B cell (primary cell): ENCODE measurements around the gene RASGRP2. TPM values are rescaled to one million over a fixed set of nuclear protein-coding genes. Genes with fewer than 3 reads are reported as not detected.
A peak's percentile ranks its signal among the peaks of the same experiment; 100 is the strongest.

Experiments used
- ATAC-seq: fragments of 200-7000 bp; cut with Tn5 transposase; one replicate; pipeline ENCODE4 v1.10.0; 2021; ENCODE audit warnings: low read depth, mild to moderate bottlenecking, moderate number of reproducible peaks, moderate library complexity
- CTCF ChIA-PET: fragments of 350-600 bp; sonication (Branson Sonifier 250); formaldehyde crosslinking; loops from one replicate; lab custom pipeline; 2021; ENCODE audit warnings: antibody characterized with exemption, inconsistent platforms; lab: Charles Lee
- POLR2A ChIA-PET: fragments of 350-600 bp; sonication (Branson Sonifier 250); formaldehyde crosslinking; loops from one replicate; lab custom pipeline; 2021; ENCODE audit warnings: antibody characterized with exemption; lab: Charles Lee
- DNase-seq: peaks from one replicate; pipeline ENCODE4 v3.0.0; 2013
- H2AFZ ChIP-seq: 2 replicates; pipeline ENCODE4 v1.6.1; 2012; ENCODE audit warnings: mild to moderate bottlenecking, low read depth, low read length; ENCODE audit not compliant: insufficient read depth, poor library complexity, severe bottlenecking
- H3K27ac ChIP-seq, 2 donors: 1 replicate in 1 of 2; 2 replicates in 1 of 2; pipeline ENCODE4 v1.5.1; 2012 to 2013; ENCODE audit warnings: low read length in 2 of 2, mild to moderate bottlenecking in 2 of 2, moderate library complexity in 1 of 2
- H3K27me3 ChIP-seq, 4 experiments: fragments of 200-600 bp in 1 of 4; sonication (generic) in 1 of 4; replicated peaks in 1 of 4; 1 replicate in 2 of 4; 2 replicates in 2 of 4; pipeline versions ENCODE4 v1.6.1 to v1.7.0; 2013 to 2016; ENCODE audit warnings: low read length in 3 of 4, mild to moderate bottlenecking in 2 of 4, mixed read lengths in 1 of 4, moderate library complexity in 1 of 4; ENCODE audit not compliant: insufficient read depth in 4 of 4, control insufficient read depth in 3 of 4; ENCODE audit errors: control extremely low read depth in 1 of 4
- H3K36me3 ChIP-seq, 2 experiments: replicated peaks in 1 of 2; 1 replicate in 1 of 2; 2 replicates in 1 of 2; pipeline versions ENCODE4 v1.6.1 to v1.7.1; 2013; ENCODE audit warnings: low read length in 1 of 2; ENCODE audit not compliant: insufficient read depth in 2 of 2, control insufficient read depth in 1 of 2; ENCODE audit errors: control extremely low read depth in 1 of 2, extremely low read depth in 1 of 2
- H3K4me1 ChIP-seq, 2 donors: fragments of 200-600 bp in 1 of 2; sonication (generic) in 1 of 2; 1 replicate in 1 of 2; 2 replicates in 1 of 2; pipeline versions ENCODE4 v1.5.1 to v1.6.1; 2013 to 2017; ENCODE audit warnings: low read length in 2 of 2; ENCODE audit not compliant: control insufficient read depth in 2 of 2, insufficient read depth in 2 of 2
- H3K4me2 ChIP-seq: replicated peaks from 2 replicates; pipeline ENCODE3; 2012; ENCODE audit warnings: mild to moderate bottlenecking, low read depth, low read length; ENCODE audit not compliant: poor library complexity, severe bottlenecking
- H3K4me3 ChIP-seq, 5 experiments: fragments of 200-600 bp in 1 of 5; sonication (generic) in 1 of 5; 1 replicate in 3 of 5; 2 replicates in 2 of 5; pipeline versions ENCODE4 v1.5.1 to v1.7.0; 2011 to 2016; ENCODE audit warnings: low read length in 4 of 5, mild to moderate bottlenecking in 4 of 5, low read depth in 2 of 5, control low read depth in 1 of 5, moderate library complexity in 1 of 5; ENCODE audit not compliant: insufficient read depth in 1 of 5; ENCODE audit errors: control extremely low read depth in 1 of 5, extremely low read depth in 1 of 5
- H3K79me2 ChIP-seq: fragments of 200-600 bp; sonication (generic); one replicate; pipeline ENCODE4 v1.6.0; 2016; ENCODE audit warnings: low read length; ENCODE audit not compliant: control insufficient read depth, insufficient read depth
- H3K9ac ChIP-seq: fragments of 200-600 bp; sonication (generic); 2 replicates; pipeline ENCODE4 v1.6.1; 2017; ENCODE audit warnings: mild to moderate bottlenecking, low read length, moderate library complexity
- H3K9me3 ChIP-seq, 3 donors: one replicate each; pipeline versions ENCODE4 v1.6.1 to v1.7.1; 2013; ENCODE audit warnings: low read length in 2 of 3; ENCODE audit not compliant: control insufficient read depth in 2 of 3, insufficient read depth in 1 of 3; ENCODE audit errors: control extremely low read depth in 1 of 3
- H4K20me1 ChIP-seq: 2 replicates; pipeline ENCODE4 v1.6.0; 2012; ENCODE audit warnings: mild to moderate bottlenecking, low read length; ENCODE audit not compliant: insufficient read depth, control insufficient read depth, poor library complexity, severe bottlenecking
- H3K27ac Mint-ChIP-seq: one replicate; pipeline ENCODE4 v1.8.0; 2021; ENCODE audit warnings: mixed read lengths
- H3K27me3 Mint-ChIP-seq: one replicate; pipeline ENCODE4 v1.8.0; 2021; ENCODE audit warnings: mixed read lengths
- H3K4me1 Mint-ChIP-seq: one replicate; pipeline ENCODE4 v1.8.0; 2021; ENCODE audit warnings: mixed read lengths
- H3K4me3 Mint-ChIP-seq: one replicate; pipeline ENCODE4 v1.8.0; 2021; ENCODE audit warnings: mixed read lengths
- H3K9me3 Mint-ChIP-seq: one replicate; pipeline ENCODE4 v1.8.0; 2022; ENCODE audit warnings: mixed read lengths; ENCODE audit not compliant: insufficient read depth
- EZH2 ChIP-seq: IDR thresholded peaks from 2 replicates; pipeline ENCODE4 v1.6.1; 2012; ENCODE audit warnings: borderline replicate concordance, low read depth, mild to moderate bottlenecking, moderate library complexity, low read length; ENCODE audit not compliant: insufficient read depth, poor library complexity, severe bottlenecking
- WGBS: methylation state at CpG from one replicate; pipeline ENCODE4 v1.1.5; 2013; ENCODE audit warnings: missing lambda C conversion rate; ENCODE audit not compliant: insufficient coverage; 5-methylcytosine and 5-hydroxymethylcytosine counted together
- intact Hi-C: fragments of 100-400 bp; cut with micrococcal nuclease; formaldehyde crosslinking; loops from one replicate; pipeline ENCODE4 v1.10.0; 2022
- polyA plus RNA-seq: library from polyadenylated mRNA; depleted of rRNA; stranded (reverse); fragments of >200 nt; gene quantifications from 2 replicates; pipeline ENCODE4 v1.2.3, GENCODE V29; 2012
- total RNA-seq, 2 donors: library from RNA; stranded (reverse); fragments of 120-200 nt in 1 of 2; gene quantifications; 1 replicate in 1 of 2; 2 replicates in 1 of 2; pipeline versions ENCODE4 v1.2.3 to v1.2.4, GENCODE V29; 2013 to 2022
- TF ChIP-seq, protein P1 (sequence below): fragments of 200-600 bp; IDR thresholded peaks from one replicate; pipeline ENCODE4 v1.8.0; 2022; ENCODE audit warnings: antibody characterized with exemption, mild to moderate bottlenecking

Gene RASGRP2
- total and polyA plus RNA-seq, 2 donors (not counting 1 experiment from before 2014, with no cell fraction given) = 628 to 1,139 TPM

GRCh38 chr11:64741375-64742086 lies 2.4 kb downstream of the RASGRP2 start:
- Histone ChIP-seq H3K4me1 (peaks cover 20 to 26% of the 10 kb centered on the region in 2 donors), H3K4me3 (peak overlapping the region in 4 of 5 experiments; percentile 72 to 99 (median 90)), H3K9ac (peak overlapping the region; percentile 94), H3K4me2 (peak overlapping the region; percentile 99), H3K27me3 (no peaks in the 10 kb centered on the region), H3K79me2 (peaks cover 68% of the 10 kb centered on the region), H2AFZ (peak overlapping the region; percentile 5), H4K20me1 (peaks cover 75% of the 10 kb centered on the region), H3K27ac (peak overlapping the region in 1 of 2 donors; percentile 84), H3K9me3 (no peaks in the 10 kb centered on the region), H3K36me3 (peaks cover 0 to 53% of the 10 kb centered on the region in 2 experiments)
- WGBS = 90% methylated on average over 20 of the region's 24 CpGs
- Mint-ChIP-seq H3K27me3 (no peaks in the 10 kb centered on the region), H3K9me3 (no peaks in the 10 kb centered on the region), H3K4me3 (peak overlapping the region; percentile 97), H3K27ac (peak overlapping the region; percentile 86), H3K4me1 (peaks cover 39% of the 10 kb centered on the region)
- no peak for TF ChIP-seq EZH2
- TF ChIP-seq, protein P1, sequence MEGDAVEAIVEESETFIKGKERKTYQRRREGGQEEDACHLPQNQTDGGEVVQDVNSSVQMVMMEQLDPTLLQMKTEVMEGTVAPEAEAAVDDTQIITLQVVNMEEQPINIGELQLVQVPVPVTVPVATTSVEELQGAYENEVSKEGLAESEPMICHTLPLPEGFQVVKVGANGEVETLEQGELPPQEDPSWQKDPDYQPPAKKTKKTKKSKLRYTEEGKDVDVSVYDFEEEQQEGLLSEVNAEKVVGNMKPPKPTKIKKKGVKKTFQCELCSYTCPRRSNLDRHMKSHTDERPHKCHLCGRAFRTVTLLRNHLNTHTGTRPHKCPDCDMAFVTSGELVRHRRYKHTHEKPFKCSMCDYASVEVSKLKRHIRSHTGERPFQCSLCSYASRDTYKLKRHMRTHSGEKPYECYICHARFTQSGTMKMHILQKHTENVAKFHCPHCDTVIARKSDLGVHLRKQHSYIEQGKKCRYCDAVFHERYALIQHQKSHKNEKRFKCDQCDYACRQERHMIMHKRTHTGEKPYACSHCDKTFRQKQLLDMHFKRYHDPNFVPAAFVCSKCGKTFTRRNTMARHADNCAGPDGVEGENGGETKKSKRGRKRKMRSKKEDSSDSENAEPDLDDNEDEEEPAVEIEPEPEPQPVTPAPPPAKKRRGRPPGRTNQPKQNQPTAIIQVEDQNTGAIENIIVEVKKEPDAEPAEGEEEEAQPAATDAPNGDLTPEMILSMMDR = no peak
- POLR2A ChIA-PET = interaction anchor here (0.6 to 8.9 kb wide), 4 partner anchors 13 to 35 kb away, joined by 3 to 149 read pairs (median 5); partner anchors contain the start of gene SF1
- DNase-seq (no peak), ATAC-seq (no peak)
- CTCF ChIA-PET = interaction anchor here (0.9 to 13.7 kb wide), 13 partner anchors 19 to 252 kb away, joined by 3 to 280 read pairs (median 9); partner anchors contain the start of genes CDC42BPG, MAP4K2, NRXN2 and SF1
- intact Hi-C loops = loop anchor here (1.0 to 10.0 kb wide), 6 partner anchors 18 to 833 kb away; partner anchors contain the start of genes CDC42BPG, EHBP1L1, FAM89B and MAP4K2
